GDM1 (cell line): ENCODE results near the gene SLC26A3.

Experiments used
- DNase-seq: peaks from one replicate; lab custom pipeline; 2025; lab: John Stamatoyannopoulos, UW

Gene SLC26A3

DNA sequence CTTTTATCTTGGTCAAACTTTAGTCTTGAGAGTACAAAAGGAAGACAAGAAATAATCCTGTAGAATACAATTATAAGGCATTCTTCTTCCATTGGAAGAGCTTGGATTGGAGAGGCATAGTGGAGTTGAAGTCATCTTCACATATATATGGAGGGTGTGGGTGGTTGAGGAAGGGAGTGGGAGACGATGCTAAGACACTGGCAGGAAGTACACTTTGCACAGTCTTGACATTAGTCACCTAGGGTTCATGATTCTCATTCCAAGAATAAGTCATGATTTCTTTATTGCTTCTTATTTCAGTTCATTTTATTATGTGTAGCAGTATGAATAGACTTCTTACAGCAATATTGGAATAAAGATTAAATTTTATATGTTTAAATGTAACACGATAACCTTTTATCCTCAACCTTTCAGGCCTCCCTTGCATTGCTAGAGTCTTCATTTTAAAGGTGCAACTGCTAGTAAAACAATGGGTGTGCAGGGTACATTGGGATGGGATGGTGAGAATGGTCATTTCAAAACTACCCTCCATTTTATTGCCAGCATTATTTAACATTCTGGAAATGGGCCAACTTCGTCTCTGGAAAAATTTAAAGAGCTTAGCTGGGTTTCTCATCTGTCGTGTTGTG is 12.3 kb upstream of the SLC26A3 start:
- no peak for DNase-seq

DNA sequence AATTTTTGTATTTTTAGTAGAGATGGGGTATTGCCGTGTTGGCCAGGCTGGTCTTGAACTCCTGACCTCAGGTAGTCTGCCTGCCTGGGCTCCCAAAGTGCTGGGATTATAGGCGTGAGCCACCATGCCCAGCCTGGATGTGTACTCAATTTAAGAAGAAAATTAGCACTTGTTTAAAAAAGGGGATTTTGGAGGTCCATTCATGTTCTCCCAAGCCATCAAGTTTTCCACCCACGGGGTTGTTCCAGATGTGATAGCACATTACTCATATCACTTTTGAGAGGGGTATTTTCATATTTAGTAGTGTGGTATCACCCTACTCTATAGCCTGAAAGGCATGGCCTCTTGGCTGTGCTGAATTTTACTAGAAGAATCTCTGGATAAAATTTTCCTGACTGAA is 10.5 kb upstream of the SLC26A3 start:
- no peak for DNase-seq

DNA sequence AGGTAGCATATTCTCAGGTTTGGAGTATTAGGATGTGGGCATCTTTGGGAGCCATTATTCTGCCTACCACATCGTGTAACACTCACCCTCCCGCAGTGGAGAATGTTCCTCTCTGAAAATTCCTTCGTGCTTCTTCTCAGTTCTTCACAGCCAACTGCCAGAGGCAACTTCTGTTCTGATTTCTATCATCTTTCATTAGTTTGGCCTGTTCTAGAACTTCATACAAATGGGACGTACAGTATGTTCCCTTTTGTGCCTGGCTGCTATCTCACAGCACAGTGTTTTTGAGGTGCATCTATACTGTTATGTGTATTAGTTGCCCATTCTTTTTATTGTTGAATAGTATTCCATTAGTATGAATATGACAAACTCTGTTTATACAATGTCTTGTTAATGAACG is 8.9 kb upstream of the SLC26A3 start:
- DNase-seq = no peak

- DNase-seq = no peak
Observed at GRCh38 chr7:107810626-107811025, 7.6 kb upstream of the SLC26A3 start.

DNA sequence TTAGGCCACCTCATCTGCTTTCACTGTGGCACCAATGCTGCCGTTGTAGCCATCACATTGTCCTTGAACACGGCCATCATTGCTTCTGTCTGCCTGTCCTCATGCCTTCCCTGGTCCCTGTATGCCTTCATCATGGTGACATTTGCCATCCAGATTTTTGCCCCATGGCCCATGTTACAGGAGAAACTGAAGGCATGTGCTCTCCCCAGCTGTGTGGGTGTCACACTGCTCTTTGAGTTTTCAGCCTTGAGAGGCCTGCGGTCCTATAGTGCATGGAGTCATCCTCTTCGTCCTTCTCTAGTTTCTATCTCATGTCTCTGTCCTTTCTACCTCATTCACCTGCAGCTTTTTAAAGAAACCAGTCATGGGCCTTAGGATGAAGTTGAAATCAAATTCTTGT is 6.2 kb upstream of the SLC26A3 start:
- DNase-seq = no peak

DNA sequence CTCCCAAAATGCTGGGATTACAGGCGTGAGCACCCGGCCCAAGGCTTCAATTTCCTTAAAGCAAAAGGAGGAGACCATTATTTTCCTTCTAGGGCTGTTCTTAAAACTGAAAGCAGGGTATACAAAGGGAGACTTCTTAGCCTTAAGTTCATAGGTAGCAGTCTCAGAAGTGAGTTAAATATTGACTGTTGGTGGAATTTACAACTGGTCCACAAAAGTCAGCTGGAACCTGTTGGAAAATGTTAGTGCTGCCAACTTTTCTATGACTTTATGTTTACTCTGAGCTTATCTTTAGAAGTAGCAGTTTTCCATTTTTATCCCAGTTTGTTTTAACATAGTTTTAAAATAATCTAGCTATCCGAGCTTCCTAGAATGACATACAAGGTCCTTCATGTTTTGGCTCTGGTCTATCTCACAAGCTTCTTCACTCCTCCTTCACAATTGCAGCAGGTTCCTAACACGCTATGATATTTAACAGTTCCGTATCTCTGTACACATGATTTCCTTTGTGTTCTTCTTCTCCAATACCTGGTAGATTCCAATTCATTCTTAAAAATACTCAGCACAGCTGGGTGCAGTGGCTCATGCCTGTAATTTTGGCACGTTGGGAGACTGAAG is 3.3 kb downstream of the SLC26A3 start:
- no peak for DNase-seq

GRCh38 chr7:107792364-107792763 is 10.7 kb downstream of the SLC26A3 start:
- DNase-seq = no peak

DNA sequence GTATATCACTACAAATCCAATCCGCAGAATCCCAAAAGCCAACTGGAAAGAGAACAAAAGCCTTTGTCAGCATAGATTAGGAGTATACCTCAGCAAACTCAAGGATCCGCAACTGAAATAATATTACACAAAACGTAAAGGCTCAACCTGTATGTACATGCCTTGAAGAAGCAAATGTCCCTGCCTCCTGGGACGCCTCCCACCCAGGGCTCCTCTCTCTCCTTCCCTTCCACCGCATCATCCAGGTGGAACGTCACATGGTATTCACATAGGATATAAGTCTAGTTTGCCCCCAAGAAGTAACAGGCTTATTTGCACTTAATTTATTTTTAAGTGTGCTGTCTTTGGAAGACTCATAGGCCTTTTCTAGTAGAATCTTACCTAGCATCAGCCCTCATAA is 13.4 kb downstream of the SLC26A3 start:
- DNase-seq = no peak

GRCh38 chr7:107788662-107789061 is 14.4 kb downstream of the SLC26A3 start:
- DNase-seq = no peak

- no peak for DNase-seq
Observed at GRCh38 chr7:107788216-107788615, 14.8 kb downstream of the SLC26A3 start.

GRCh38 chr7:107785926-107786325 is 17.1 kb downstream of the SLC26A3 start:
- no peak for DNase-seq

GRCh38 chr7:107785170-107785569 is 17.9 kb downstream of the SLC26A3 start:
- DNase-seq = no peak

- no peak for DNase-seq
Observed at GRCh38 chr7:107783648-107784047, 19.4 kb downstream of the SLC26A3 start.

DNA sequence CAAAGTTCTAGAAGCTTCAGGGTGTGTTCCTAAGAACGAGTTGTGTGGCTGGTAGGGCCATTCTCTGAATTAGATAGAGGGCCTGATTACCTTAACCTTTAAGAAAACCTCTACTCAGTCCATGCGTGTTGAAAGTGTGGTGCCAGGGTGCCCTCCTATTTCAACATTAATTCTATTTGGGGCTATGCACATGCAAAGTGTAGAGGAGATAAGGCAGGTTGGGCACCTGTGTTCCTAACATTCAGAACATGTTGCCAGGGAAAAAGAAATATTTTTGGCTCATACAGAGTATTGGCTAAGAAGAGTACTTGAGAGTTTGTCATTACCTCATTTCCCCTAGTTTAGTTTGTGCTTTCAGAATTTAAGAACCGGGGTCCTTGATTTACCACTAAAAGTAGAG is 20.6 kb downstream of the SLC26A3 start:
- DNase-seq = no peak

DNA sequence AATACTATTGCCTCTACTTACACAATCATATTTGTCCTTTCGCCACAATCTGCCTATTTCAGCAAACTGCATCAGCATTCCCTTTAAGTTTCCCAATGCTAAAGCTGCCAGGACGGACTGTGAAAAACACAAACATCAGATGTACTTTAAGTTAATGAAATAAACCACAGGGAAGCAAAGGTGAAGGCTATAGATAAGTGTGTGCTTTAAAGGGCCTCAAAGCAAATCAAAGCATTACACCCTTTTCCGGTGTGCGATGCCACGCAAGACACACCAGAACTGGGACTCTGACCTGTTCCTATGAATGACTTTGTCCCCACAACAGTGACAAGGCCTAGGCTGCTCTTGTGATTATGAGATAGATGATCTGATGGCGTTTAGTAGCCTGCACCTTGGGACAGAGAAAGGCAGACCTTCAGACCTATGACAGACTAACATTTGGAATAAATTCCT is 23.4 kb downstream of the SLC26A3 start:
- no peak for DNase-seq

- DNase-seq = no peak
Observed at GRCh38 chr7:107778283-107778682, 24.7 kb downstream of the SLC26A3 start.

GRCh38 chr7:107777702-107778101 is 25.3 kb downstream of the SLC26A3 start:
- no peak for DNase-seq

GRCh38 chr7:107773027-107773426 is 30.0 kb downstream of the SLC26A3 start:
- no peak for DNase-seq

DNA sequence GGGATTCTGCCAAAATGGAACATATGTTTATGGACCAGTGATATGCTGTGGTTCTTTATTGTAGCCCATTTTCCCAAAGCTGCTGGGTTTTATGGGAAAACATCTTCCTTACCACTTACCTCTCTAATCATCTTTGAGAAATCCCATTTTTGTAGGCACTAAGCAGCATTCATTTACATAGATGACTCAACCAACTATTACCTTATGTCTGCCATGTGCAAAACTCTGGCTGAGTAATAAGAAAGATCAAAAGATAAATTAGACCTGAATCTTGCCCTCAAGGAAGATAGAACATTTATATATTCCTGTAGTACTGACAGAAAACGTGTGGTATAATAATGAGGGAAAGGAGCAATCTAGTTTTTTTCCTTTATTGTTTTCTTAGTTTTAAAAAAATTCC is 34.8 kb downstream of the SLC26A3 start:
- no peak for DNase-seq

DNA sequence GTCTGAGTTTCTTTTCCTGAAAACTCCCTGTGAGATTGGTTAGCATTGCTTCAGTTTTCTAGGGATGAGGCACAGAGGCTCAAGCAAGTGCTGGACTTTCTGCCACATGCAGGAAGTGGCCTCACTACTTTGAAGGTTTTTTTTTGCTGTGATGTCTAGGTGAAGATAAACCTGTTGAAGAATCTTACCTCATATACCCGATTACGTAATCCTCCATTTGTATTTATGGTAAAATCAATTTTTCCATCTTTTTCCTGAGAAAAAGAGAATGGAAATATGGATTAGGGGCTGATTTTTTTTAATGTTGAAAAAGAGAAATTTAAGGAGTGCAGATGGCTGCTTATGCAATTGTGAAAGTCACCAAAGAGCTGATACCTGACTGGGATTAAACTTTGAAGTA is 35.6 kb downstream of the SLC26A3 start:
- DNase-seq = no peak

DNA sequence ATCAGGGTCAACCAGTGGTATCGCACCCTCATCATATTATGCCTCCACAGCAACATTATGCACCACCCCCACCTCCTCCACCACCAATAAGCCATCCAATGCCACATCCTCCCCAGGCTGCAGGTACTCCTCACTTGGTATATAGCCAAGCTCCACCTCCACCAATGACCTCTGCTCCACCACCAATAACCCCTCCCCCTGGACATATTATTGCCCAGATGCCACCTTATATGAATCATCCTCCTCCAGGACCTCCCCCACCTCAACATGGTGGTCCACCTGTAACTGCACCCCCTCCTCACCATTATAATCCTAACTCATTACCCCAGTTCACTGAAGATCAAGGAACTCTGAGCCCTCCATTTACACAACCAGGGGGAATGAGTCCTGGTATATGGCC is 44.4 kb downstream of the SLC26A3 start:
- DNase-seq = no peak

DNA sequence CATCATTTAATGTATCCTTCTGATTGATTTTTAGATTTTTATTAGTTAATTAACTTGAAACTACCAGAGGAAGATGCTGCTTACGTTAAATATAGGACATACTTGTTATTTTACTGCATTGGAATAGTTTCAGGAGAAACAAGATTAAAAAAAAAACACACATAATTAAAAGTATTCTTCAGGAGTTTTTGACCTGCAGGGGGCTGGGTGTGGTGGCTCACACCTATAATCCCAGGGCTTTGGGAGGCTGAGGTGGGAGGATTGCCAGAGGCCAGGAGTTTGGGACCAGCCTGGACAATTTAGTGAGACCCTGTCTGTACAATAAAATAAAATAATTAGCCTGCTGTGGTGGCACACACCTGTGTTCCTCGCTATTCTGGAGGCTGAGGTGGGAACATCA is 48.4 kb downstream of the SLC26A3 start:
- DNase-seq = no peak

DNA sequence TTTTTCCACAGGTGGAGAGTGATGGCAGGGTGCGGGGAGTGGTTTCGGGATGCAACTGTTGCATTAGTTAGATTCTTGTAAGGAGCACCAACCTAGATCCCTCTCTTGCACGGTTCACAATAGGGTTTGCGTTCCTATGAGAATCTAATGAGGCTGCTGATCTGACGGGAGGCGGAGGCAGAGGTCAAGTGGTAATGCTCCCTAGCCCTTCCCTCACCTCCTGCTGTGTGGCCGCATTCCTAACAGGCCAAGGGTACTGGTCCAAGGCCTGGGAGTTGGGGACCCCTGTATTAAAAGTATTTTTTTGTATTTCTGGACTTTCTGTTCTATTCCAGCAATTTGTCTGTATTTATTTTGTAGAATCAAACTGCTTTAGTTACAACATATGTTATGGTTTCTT is 51.9 kb downstream of the SLC26A3 start:
- DNase-seq = no peak

- no peak for DNase-seq
Observed at GRCh38 chr7:107746006-107746405, 57.0 kb downstream of the SLC26A3 start.
